GM21529 (cell line): ENCODE data around the gene SATB1.
"Not testable (repeated sequence)": the region's sequence is repeated elsewhere in the genome, so short reads cannot be mapped to it uniquely, and the experiment has no call there.

ENCODE experiments used
- ATAC-seq: cut with Tn5 transposase; IDR thresholded peaks from one replicate; pipeline ENCODE4 v1.9.1; 2021; ENCODE audit not compliant: unreplicated experiment

The SATB1 gene

GRCh38 chr3:18424729-18425640, at the start of gene SATB1:
Gene SATB1, minus strand, starts transcription at chr3:18425339. Its CDS starts 4,372 bp downstream, at chr3:18420967.
- ATAC-seq, result peak; percentile 59

GRCh38 chr3:18474202-18474601, 49.1 kb upstream of the SATB1 start:
- ATAC-seq, result no peak

GRCh38 chr3:18469775-18470174, 44.6 kb upstream of the SATB1 start:
- ATAC-seq, result no peak

GRCh38 chr3:18466136-18466535, 41.0 kb upstream of the SATB1 start:
- ATAC-seq, result no peak

GRCh38 chr3:18454766-18455165, 29.6 kb upstream of the SATB1 start:
- no peak for ATAC-seq

- ATAC-seq, result not testable (repeated sequence)
These were observed 24.5 kb upstream of the SATB1 start for GRCh38 chr3:18449618-18450017.

GRCh38 chr3:18447720-18448119, 22.6 kb upstream of the SATB1 start:
- no peak for ATAC-seq

GRCh38 chr3:18446149-18446825, 21.1 kb upstream of the SATB1 start:
- ATAC-seq, result no peak

- ATAC-seq, result peak; percentile 21
These were observed 20.4 kb upstream of the SATB1 start for GRCh38 chr3:18445401-18446148.

- ATAC-seq, result peak; percentile 91
These were observed 19.7 kb upstream of the SATB1 start for GRCh38 chr3:18444595-18445400.

- no peak for ATAC-seq
These were observed 18.8 kb upstream of the SATB1 start for GRCh38 chr3:18443665-18444594.

- ATAC-seq, result no peak
These were observed 17.9 kb upstream of the SATB1 start for GRCh38 chr3:18442756-18443664.

- ATAC-seq, result no peak
These were observed 16.4 kb upstream of the SATB1 start for GRCh38 chr3:18441551-18441950.

GRCh38 chr3:18440066-18440722, 15.1 kb upstream of the SATB1 start:
- no peak for ATAC-seq

- no peak for ATAC-seq
These were observed 14.1 kb upstream of the SATB1 start for GRCh38 chr3:18439281-18439680.

GRCh38 chr3:18438586-18438985, 13.4 kb upstream of the SATB1 start:
- no peak for ATAC-seq

- ATAC-seq, result no peak
These were observed 11.1 kb upstream of the SATB1 start for GRCh38 chr3:18436213-18436612.

- ATAC-seq, result no peak
These were observed 9.6 kb upstream of the SATB1 start for GRCh38 chr3:18434711-18435110.
